GM18907 (cell line): ENCODE measurements around the gene SPEM3.

Experiments
- ATAC-seq: cut with Tn5 transposase; IDR thresholded peaks from one replicate; pipeline ENCODE4 v1.9.1; 2021; ENCODE audit warnings: mild to moderate bottlenecking, moderate library complexity; ENCODE audit not compliant: unreplicated experiment

SPEM3 gene

GRCh38 chr17:7403977-7404736 lies 24.5 kb upstream of the SPEM3 start, which contains the start of gene TMEM256:
Gene TMEM256 (minus strand): TSS chr17:7404097. CDS start chr17:7404084, 13 bp downstream.
- peak; percentile 91 for ATAC-seq

- peak; percentile 10 for ATAC-seq
These were observed 23.8 kb upstream of the SPEM3 start for GRCh38 chr17:7404737-7405349.

GRCh38 chr17:7405350-7406234 lies 23.1 kb upstream of the SPEM3 start:
- no peak for ATAC-seq

- ATAC-seq, result no peak
These were observed 22.3 kb upstream of the SPEM3 start for GRCh38 chr17:7406235-7406825.

- ATAC-seq, result no peak
These were observed 21.6 kb upstream of the SPEM3 start for GRCh38 chr17:7407082-7407481.

DNA sequence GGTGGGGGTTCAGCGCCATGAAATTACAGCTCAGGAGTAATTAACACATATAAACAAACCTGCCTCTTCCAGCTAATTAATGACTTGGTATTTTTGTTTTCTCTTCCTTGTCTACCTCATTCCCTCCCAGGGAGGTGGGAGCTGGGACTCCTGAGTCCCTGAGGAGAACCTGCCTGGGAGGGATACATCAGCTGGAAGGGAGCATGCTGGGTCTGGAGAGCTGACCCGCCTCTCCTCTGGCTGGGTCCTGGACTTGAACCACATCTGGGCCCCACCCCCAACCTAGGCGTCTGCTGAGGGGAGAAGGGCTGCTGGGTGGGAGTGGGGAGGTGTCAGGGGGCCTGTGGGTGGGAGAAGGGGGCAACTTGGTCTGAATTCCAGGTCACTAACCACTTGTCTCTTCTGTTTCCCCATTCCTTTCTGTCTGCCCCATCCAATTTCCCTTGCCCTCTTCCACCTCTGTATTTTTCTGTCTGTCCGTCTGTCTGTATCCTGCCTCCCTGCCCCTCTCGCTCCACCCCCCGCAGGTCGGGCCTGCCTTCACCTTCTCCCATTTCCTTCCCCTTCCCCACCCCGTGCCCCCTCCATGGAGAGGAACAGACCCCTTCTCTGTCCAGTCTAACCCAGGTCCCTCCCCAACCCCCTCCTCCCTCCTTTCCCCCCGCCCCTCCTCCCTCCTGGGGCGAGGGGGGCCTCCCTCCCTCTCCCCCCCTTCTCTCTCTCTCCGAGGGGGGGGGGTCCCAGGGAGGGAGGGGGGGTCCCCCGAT lies 21.0 kb upstream of the SPEM3 start, which contains the start of gene NLGN2:
NLGN2 (plus strand) TSS at position 361 of the 767 bp plus-strand sequence. CDS start 411 bp downstream, outside the sequence.
- ATAC-seq, result no peak

- no peak for ATAC-seq
These were observed 20.4 kb upstream of the SPEM3 start for GRCh38 chr17:7408252-7408727.

GRCh38 chr17:7408863-7409262 lies 19.8 kb upstream of the SPEM3 start:
- no peak for ATAC-seq

DNA sequence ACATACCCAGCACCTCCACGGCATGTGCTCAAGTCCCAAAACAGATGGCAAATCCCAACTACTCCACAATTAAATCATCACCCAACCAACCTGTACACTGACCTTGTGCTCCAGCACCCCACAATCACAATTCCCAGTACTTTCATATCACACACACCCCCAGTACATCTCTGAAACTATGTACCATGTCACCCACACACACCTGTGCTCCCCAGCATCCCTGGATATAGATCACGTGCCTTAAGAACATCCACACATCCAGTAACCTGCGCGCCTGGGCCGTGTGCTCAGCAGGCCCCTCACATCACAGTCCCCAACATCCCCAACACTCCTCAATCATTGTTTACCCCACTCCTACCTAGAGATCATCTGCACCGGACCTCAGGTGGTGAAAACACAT lies 18.9 kb upstream of the SPEM3 start:
- no peak for ATAC-seq

GRCh38 chr17:7410634-7411426 lies 17.8 kb upstream of the SPEM3 start:
- no peak for ATAC-seq

GRCh38 chr17:7411427-7411750 lies 17.3 kb upstream of the SPEM3 start:
- no peak for ATAC-seq

DNA sequence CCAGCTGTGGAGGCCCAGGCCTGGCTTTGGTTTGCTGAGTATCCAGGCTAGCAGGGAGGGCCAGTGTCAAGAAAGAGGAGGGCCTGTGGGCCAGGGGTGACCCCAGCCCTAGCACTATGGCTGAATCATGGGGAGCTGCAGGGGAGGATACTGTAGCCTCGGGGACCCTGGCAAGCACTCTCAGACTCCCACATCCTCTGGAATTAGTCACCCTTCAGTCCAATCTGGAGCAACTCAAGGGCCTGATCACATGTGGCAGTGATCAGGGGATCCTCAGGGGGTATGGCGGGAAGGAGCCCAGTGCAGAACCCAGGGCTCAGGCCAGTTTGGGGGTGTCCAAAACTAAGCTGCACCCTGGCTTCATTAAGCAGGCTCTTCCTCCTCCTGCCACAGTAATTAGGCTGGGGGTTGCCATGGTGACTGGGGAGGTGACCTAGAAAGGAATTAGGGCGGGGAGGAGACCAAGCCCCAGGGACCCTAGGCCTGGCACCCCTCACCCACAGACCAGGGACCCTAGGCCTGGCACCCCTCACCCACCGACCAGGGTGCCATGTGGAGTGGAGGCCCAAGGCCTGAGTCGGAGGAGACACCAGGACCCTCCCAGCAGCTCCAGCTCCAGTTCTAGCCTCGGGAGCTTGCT lies 15.2 kb upstream of the SPEM3 start:
- ATAC-seq, result no peak

DNA sequence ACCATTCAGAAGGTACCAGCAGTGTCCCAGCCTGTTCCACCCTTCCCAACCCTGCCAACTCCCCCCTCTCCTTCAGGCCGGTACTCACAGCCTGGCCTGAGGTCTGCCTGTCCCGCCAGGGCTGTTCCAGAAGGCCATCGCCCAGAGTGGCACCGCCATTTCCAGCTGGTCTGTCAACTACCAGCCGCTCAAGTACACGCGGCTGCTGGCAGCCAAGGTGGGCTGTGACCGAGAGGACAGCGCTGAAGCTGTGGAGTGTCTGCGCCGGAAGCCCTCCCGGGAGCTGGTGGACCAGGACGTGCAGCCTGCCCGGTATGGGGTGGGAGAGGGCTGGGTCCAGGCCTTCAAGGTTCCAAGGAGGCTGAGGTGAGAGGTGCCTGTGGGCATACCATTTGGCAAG lies 13.8 kb upstream of the SPEM3 start:
- ATAC-seq, result no peak

DNA sequence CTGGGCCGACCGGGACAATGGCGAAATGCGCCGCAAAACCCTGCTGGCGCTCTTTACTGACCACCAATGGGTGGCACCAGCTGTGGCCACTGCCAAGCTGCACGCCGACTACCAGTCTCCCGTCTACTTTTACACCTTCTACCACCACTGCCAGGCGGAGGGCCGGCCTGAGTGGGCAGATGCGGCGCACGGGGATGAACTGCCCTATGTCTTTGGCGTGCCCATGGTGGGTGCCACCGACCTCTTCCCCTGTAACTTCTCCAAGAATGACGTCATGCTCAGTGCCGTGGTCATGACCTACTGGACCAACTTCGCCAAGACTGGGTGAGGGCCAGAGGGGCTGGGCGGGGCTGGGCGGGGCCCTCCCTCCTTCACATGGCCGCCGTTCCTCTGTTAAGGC lies 12.9 kb upstream of the SPEM3 start:
- no peak for ATAC-seq

DNA sequence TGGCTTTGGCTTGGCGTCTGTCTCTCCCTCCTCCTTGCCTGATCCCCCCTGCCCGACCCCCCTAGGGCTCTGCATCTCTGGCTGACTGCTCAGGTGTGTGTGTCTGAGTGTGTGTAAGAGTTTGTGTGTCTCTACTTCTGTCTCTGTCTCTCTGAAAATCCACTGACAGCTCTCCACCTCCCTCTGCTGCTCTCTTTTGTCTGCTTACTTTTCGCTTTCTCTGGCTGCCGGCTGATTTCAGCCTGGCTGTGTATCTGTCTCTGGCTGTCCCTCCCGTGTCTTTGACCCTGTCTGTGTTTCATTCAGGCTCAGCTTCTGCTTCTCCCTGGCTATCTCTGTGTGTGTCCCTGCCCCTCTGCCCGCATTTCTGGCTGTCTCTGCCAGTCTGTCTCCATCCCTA lies 12.3 kb upstream of the SPEM3 start:
- no peak for ATAC-seq

DNA sequence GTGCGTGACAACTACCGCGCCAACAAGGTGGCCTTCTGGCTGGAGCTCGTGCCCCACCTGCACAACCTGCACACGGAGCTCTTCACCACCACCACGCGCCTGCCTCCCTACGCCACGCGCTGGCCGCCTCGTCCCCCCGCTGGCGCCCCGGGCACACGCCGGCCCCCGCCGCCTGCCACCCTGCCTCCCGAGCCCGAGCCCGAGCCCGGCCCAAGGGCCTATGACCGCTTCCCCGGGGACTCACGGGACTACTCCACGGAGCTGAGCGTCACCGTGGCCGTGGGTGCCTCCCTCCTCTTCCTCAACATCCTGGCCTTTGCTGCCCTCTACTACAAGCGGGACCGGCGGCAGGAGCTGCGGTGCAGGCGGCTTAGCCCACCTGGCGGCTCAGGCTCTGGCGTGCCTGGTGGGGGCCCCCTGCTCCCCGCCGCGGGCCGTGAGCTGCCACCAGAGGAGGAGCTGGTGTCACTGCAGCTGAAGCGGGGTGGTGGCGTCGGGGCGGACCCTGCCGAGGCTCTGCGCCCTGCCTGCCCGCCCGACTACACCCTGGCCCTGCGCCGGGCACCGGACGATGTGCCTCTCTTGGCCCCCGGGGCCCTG lies 11.5 kb upstream of the SPEM3 start:
- ATAC-seq, result no peak

DNA sequence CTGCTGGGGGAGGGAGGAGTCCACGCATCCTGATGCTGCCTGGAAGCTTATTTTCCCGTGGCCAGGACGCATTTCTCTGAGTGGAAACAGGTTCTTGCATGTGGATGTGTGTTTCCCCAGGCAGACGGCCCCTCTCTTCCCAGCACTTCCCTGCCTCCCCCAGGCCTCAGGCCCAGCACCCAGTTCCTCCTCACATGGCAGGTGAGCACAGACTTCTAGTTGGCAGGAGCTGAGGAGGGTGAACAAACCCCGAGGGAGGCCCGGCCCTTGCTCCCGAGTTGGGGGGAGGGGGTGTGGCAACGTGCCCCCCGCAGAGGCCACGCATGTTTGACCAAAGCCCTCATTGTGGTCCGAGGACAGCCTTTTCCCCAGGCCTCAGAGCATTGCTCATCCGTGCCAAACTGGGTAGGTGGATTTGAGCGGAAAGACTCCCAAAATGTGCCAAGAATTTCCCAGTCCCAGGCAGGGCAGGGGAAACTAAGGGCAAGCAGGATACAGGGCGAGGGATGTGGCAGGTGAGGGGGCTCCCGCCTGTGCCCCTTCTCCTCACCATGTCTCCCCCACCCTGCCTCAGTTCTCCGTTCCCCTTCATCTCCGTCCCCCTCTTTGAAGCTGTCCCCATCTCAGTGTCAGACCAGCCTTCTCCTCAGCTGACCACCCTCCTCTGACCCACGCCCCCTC lies 10.0 kb upstream of the SPEM3 start:
- ATAC-seq, result no peak
